Measurements from ENCODE around the gene TMEM187.

GRCh38 chrX:153933748-153934147 lies 38.8 kb upstream of the TMEM187 start:
- TF ChIP-seq ESRRA (IDR thresholded peaks at IDR 0.05; ENCODE audit: borderline replicate concordance, low read length) (no peak), EP300 (IDR thresholded peaks at IDR 0.05) (no peak), RCOR1 (IDR thresholded peaks at IDR 0.05; ENCODE audit: low read depth, low read length) (no peak), MAZ (IDR thresholded peaks at IDR 0.05; ENCODE audit: borderline replicate concordance, low read depth, low read length) (no peak), RNF2 (IDR thresholded peaks at IDR 0.05; ENCODE audit: borderline replicate concordance, low read depth) (no peak), CTCF (IDR thresholded peaks at IDR 0.05) (no peak), POLR2A (IDR thresholded peaks at IDR 0.05; ENCODE audit: low read length) (no peak), MAFK (IDR thresholded peaks at IDR 0.05; ENCODE audit: partially characterized antibody) (no peak), FOSL2 (IDR thresholded peaks at IDR 0.05) (no peak), FOSL2 (CRISPR knock-in tag; IDR thresholded peaks at IDR 0.05) (no peak), RFX5 (IDR thresholded peaks at IDR 0.05) (no peak), RAD21 (conservative IDR thresholded peaks at IDR 0.05 in 1 of 2, IDR thresholded peaks at IDR 0.05 in 1 of 2) (no peak)
- TF ChIP-seq, protein P1, sequence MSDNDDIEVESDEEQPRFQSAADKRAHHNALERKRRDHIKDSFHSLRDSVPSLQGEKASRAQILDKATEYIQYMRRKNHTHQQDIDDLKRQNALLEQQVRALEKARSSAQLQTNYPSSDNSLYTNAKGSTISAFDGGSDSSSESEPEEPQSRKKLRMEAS (IDR thresholded peaks at IDR 0.05), result no peak
- TF ChIP-seq, protein P2, sequence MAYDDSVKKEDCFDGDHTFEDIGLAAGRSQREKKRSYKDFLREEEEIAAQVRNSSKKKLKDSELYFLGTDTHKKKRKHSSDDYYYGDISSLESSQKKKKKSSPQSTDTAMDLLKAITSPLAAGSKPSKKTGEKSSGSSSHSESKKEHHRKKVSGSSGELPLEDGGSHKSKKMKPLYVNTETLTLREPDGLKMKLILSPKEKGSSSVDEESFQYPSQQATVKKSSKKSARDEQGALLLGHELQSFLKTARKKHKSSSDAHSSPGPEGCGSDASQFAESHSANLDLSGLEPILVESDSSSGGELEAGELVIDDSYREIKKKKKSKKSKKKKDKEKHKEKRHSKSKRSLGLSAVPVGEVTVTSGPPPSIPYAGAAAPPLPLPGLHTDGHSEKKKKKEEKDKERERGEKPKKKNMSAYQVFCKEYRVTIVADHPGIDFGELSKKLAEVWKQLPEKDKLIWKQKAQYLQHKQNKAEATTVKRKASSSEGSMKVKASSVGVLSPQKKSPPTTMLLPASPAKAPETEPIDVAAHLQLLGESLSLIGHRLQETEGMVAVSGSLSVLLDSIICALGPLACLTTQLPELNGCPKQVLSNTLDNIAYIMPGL (CRISPR knock-in tag; IDR thresholded peaks at IDR 0.05; ENCODE audit: borderline replicate concordance), result no peak
- TF ChIP-seq, protein P3, sequence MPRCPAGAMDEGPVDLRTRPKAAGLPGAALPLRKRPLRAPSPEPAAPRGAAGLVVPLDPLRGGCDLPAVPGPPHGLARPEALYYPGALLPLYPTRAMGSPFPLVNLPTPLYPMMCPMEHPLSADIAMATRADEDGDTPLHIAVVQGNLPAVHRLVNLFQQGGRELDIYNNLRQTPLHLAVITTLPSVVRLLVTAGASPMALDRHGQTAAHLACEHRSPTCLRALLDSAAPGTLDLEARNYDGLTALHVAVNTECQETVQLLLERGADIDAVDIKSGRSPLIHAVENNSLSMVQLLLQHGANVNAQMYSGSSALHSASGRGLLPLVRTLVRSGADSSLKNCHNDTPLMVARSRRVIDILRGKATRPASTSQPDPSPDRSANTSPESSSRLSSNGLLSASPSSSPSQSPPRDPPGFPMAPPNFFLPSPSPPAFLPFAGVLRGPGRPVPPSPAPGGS (IDR thresholded peaks at IDR 0.05), result no peak

All from A549 (cell line).